GM23248 (cell line): ENCODE data around the gene CXCR2. TPM values are rescaled to one million over a fixed set of nuclear protein-coding genes. Genes with fewer than 3 reads are reported as not detected.

Experiments used
- DNase-seq: peaks from one replicate; pipeline ENCODE4 v3.0.0-alpha.2; 2015
- H2AFZ ChIP-seq: fragments of 200-600 bp; sonication (generic); 2 replicates; pipeline ENCODE4 v1.6.1; 2016; ENCODE audit warnings: antibody characterized with exemption
- H3F3A ChIP-seq: fragments of 200-600 bp; sonication (generic); 2 replicates; pipeline ENCODE4 v1.6.1; 2016; ENCODE audit warnings: mild to moderate bottlenecking, antibody characterized with exemption, mixed run types; ENCODE audit not compliant: insufficient read depth
- H3K27ac ChIP-seq: fragments of 200-600 bp; sonication (generic); 2 replicates; pipeline ENCODE4 v1.5.1; 2016; ENCODE audit warnings: mild to moderate bottlenecking
- H3K27me3 ChIP-seq: fragments of 200-600 bp; sonication (generic); replicated peaks from 2 replicates; pipeline ENCODE4 v1.6.1; 2016; ENCODE audit warnings: mild to moderate bottlenecking; ENCODE audit not compliant: insufficient read depth
- H3K36me3 ChIP-seq: fragments of 200-600 bp; sonication (generic); 2 replicates; pipeline ENCODE4 v1.6.1; 2016; ENCODE audit warnings: low read depth, mild to moderate bottlenecking
- H3K4me1 ChIP-seq: fragments of 200-600 bp; sonication (generic); 2 replicates; pipeline ENCODE4 v1.6.1; 2016; ENCODE audit warnings: mild to moderate bottlenecking; ENCODE audit not compliant: insufficient read depth
- H3K4me2 ChIP-seq: fragments of 200-600 bp; sonication (generic); one replicate; pipeline ENCODE4 v1.6.1; 2016; ENCODE audit warnings: mild to moderate bottlenecking; ENCODE audit not compliant: unreplicated experiment
- H3K4me3 ChIP-seq: fragments of 200-600 bp; sonication (generic); 2 replicates; pipeline ENCODE4 v1.5.1; 2016; ENCODE audit warnings: mild to moderate bottlenecking
- H3K79me2 ChIP-seq: fragments of 200-600 bp; sonication (generic); 2 replicates; pipeline ENCODE4 v1.6.1; 2016; ENCODE audit warnings: mild to moderate bottlenecking; ENCODE audit not compliant: insufficient read depth
- H3K9ac ChIP-seq: fragments of 200-600 bp; sonication (generic); 2 replicates; pipeline ENCODE4 v1.6.1; 2016; ENCODE audit warnings: mild to moderate bottlenecking
- H3K9me2 ChIP-seq: fragments of 200-600 bp; sonication (generic); 2 replicates; pipeline ENCODE4 v1.6.1; 2016; ENCODE audit warnings: mixed run types, mild to moderate bottlenecking, moderate library complexity; ENCODE audit not compliant: insufficient read depth
- H3K9me3 ChIP-seq: fragments of 200-600 bp; sonication (generic); one replicate; pipeline ENCODE4 v1.6.1; 2017; ENCODE audit warnings: low read depth
- H4K20me1 ChIP-seq: fragments of 200-600 bp; sonication (generic); 2 replicates; pipeline ENCODE4 v1.6.0; 2016; ENCODE audit not compliant: insufficient read depth
- EZH2 ChIP-seq: fragments of 200-600 bp; sonication (generic); IDR thresholded peaks from 2 replicates; pipeline ENCODE4 v1.6.1; 2018; ENCODE audit warnings: antibody characterized with exemption, mild to moderate bottlenecking; ENCODE audit not compliant: insufficient read depth, poor library complexity, severe bottlenecking
- EZH2phosphoT487 ChIP-seq: fragments of 200-600 bp; sonication (generic); IDR thresholded peaks from 2 replicates; pipeline ENCODE4 v1.6.1; 2018; ENCODE audit warnings: antibody characterized with exemption, moderate library complexity, mild to moderate bottlenecking, low read depth; ENCODE audit not compliant: insufficient read depth
- WGBS, 2 experiments: methylation state at CpG; one replicate each; pipeline ENCODE4 v1.1.6; 2015 to 2017; ENCODE audit warnings: low lambda C conversion rate in 2 of 2, low coverage in 1 of 2; ENCODE audit errors: missing lambda C conversion rate in 2 of 2; 5-methylcytosine and 5-hydroxymethylcytosine counted together
- in situ Hi-C: fragments of 300-500 bp; cut with MboI; formaldehyde crosslinking; loops from 2 replicates; pipeline ENCODE4 v1.15.0; 2020
- polyA plus RNA-seq: library from polyadenylated mRNA; unstranded; fragments of >200 nt; fragmentation: Nextera tagmentation; extraction: Ambion mirVana; gene quantifications from 2 replicates; pipeline ENCODE4 v1.2.1, GENCODE V29; 2016
- total RNA-seq: library from RNA; depleted of rRNA; stranded (reverse); fragments of >200 nt; shearing (Covaris generic); gene quantifications from 2 replicates; pipeline ENCODE4 v1.2.3, GENCODE V29; 2014; rRNA removed

Gene CXCR2
- total RNA-seq: not detected in 2 replicates
- not detected in 2 replicates for polyA plus RNA-seq

DNA sequence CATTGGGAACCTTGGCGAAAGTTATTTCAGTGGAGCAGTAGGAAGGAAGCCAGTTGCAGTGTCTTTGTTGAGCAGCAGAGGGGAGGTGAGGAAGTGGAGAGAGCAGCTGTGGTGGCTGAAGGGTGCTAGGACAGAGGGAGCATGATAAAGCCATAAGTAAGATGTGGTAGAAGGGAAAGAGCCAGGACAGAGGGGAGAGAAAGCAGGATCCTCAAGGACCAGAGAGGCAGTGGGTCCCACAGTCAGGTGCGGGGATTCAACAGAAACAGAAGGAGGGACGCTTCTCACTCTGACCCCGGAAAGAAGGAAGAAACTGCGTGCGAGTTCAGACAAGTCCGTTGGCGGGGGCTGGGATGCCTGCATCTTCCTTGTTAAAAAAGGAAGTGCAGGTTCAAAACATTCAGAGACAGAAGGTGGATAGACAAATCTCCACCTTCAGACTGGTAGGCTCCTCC lies at the start of gene CXCR2:
Gene CXCR2 (plus strand): TSS at position 403 of the 455 bp plus-strand sequence. CDS start 8,774 bp downstream, outside the sequence.
- H3K4me2 ChIP-seq: no peak within 1 kb of the TSS
- TF ChIP-seq EZH2 (no peak), EZH2phosphoT487 (no peak)
- peaks cover 4% of the 10 kb centered on the region for H3K9me3 ChIP-seq
- no peak within 1 kb of the TSS for H3K4me3 ChIP-seq
- 74 to 85% methylated on average over 8 of the region's 8 CpGs for WGBS, 2 experiments
- no peak within 1 kb of the TSS for H3K9ac ChIP-seq
- no peaks in the 10 kb centered on the region for H4K20me1 ChIP-seq
- H2AFZ ChIP-seq: no peak within 1 kb of the TSS
- DNase-seq: no peak
- no peaks in the 10 kb centered on the region for H3K79me2 ChIP-seq
- in situ Hi-C loops: no loop called here
- H3F3A ChIP-seq: no peaks in the 10 kb centered on the region
- H3K27ac ChIP-seq: no peak within 1 kb of the TSS
- H3K9me2 ChIP-seq: no peaks in the 10 kb centered on the region
- no peaks in the 10 kb centered on the region for H3K4me1 ChIP-seq
- H3K36me3 ChIP-seq: no peaks in the 10 kb centered on the region
- H3K27me3 ChIP-seq: peaks cover 76% of the 10 kb centered on the region

DNA sequence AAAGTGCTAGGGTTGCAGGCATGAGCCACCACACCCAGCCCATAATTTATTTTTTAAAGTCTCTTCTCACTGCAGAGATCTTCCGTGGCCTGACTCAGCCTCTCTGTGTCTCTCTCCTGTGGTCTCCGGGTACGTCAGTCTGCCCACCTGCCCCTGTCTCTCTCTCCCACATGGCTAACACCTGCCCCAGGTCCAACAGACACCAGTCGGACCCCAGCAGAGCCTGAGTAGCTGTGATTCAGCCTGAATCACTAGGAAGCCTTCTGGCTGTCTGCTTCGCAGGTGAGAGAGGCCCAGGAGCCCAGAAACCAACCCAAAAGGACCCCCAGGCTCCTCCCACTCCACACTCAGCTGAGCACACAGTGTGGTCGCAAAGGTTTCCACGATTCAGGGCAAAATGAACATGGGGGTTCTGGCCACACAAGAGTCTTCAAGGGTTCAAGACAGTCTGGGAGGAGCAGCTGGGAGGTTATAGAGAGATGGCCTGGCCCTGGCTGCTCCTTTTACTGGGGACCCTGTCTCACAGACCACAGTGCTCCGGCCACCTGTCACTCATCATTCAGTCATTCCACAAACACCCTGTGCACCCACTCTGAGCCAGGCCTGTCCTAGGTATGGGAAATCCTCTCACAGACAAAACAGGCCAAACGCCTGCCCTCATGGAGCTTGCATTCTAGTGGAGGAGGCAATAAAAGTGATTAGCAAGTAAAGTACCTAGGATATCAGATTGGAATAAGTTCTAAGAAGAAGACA lies 48.2 kb upstream of the CXCR2 start:
- TF ChIP-seq EZH2phosphoT487: no peak
- TF ChIP-seq EZH2: no peak
- peaks cover 67% of the 10 kb centered on the region for H3K27me3 ChIP-seq
- H3K4me3 ChIP-seq: no peak overlapping the region
- H2AFZ ChIP-seq: no peak overlapping the region
- no peaks in the 10 kb centered on the region for H3K79me2 ChIP-seq
- peaks cover 15% of the 10 kb centered on the region for H3F3A ChIP-seq
- H3K9me2 ChIP-seq: no peaks in the 10 kb centered on the region
- H3K4me1 ChIP-seq: peaks cover 14% of the 10 kb centered on the region
- no peaks in the 10 kb centered on the region for H4K20me1 ChIP-seq
- no peaks in the 10 kb centered on the region for H3K36me3 ChIP-seq
- H3K27ac ChIP-seq: no peak overlapping the region
- WGBS, 2 experiments: 80 to 81% methylated on average over 9 of the region's 9 CpGs
- H3K9me3 ChIP-seq: no peaks in the 10 kb centered on the region
- in situ Hi-C loops: no loop called here
- H3K9ac ChIP-seq: no peak overlapping the region
- no peak for DNase-seq
- no peak overlapping the region for H3K4me2 ChIP-seq

- Histone ChIP-seq H3K4me1 (peaks cover 14% of the 10 kb centered on the region), H3K27ac (no peak overlapping the region), H3K9me3 (no peaks in the 10 kb centered on the region), H3K4me2 (no peak overlapping the region), H3K9me2 (no peaks in the 10 kb centered on the region), H3K9ac (no peak overlapping the region), H3K27me3 (peaks cover 68% of the 10 kb centered on the region), H3K79me2 (no peaks in the 10 kb centered on the region), H4K20me1 (no peaks in the 10 kb centered on the region), H3K4me3 (no peak overlapping the region), H3K36me3 (no peaks in the 10 kb centered on the region), H2AFZ (no peak overlapping the region), H3F3A (peaks cover 15% of the 10 kb centered on the region)
- in situ Hi-C loops: no loop called here
- no peak for DNase-seq
- TF ChIP-seq EZH2 (no peak), EZH2phosphoT487 (no peak)
- 83 to 84% methylated on average over 15 of the region's 15 CpGs for WGBS, 2 experiments
Measured at GRCh38 chr2:218079943-218080913, 45.6 kb upstream of the CXCR2 start.

GRCh38 chr2:218081063-218081462 lies 44.8 kb upstream of the CXCR2 start:
- Histone ChIP-seq H3K9me3 (no peaks in the 10 kb centered on the region), H2AFZ (no peak overlapping the region), H3K36me3 (no peaks in the 10 kb centered on the region), H3K9ac (no peak overlapping the region), H3K4me1 (peaks cover 14% of the 10 kb centered on the region), H4K20me1 (no peaks in the 10 kb centered on the region), H3K79me2 (no peaks in the 10 kb centered on the region), H3K4me2 (peak overlapping the region; percentile 17), H3K9me2 (no peaks in the 10 kb centered on the region), H3K27me3 (peaks cover 68% of the 10 kb centered on the region), H3K4me3 (no peak overlapping the region), H3K27ac (no peak overlapping the region), H3F3A (peaks cover 15% of the 10 kb centered on the region)
- peak; percentile 20 for DNase-seq
- TF ChIP-seq EZH2: no peak
- TF ChIP-seq EZH2phosphoT487: no peak
- WGBS, 2 experiments: 46 to 47% methylated on average over 2 of the region's 2 CpGs
- in situ Hi-C loops: no loop called here
